LoVo (cell line): ENCODE data around the gene ERCC2.
"Not testable (repeated sequence)": the region's sequence is repeated elsewhere in the genome, so short reads cannot be mapped to it uniquely, and the experiment has no call there.

Experiments used
- DNase-seq: peaks from one replicate; pipeline ENCODE4 v3.0.0-alpha.2; 2016; ENCODE audit warnings: low spot score

ERCC2 gene

GRCh38 chr19:45370410-45371204 is at the start of gene ERCC2:
Gene ERCC2 (minus strand): TSS chr19:45370573. CDS start chr19:45370540, 33 bp downstream.
- peak; percentile 98 for DNase-seq

GRCh38 chr19:45419895-45420294 is 49.5 kb upstream of the ERCC2 start:
- DNase-seq, result no peak

GRCh38 chr19:45419396-45419795 is 49.0 kb upstream of the ERCC2 start:
- DNase-seq, result no peak

GRCh38 chr19:45418802-45419201 is 48.4 kb upstream of the ERCC2 start:
- no peak for DNase-seq

GRCh38 chr19:45417151-45417550 is 46.8 kb upstream of the ERCC2 start:
- no peak for DNase-seq

- DNase-seq, result no peak
Observed at GRCh38 chr19:45414468-45414867, 44.1 kb upstream of the ERCC2 start.

GRCh38 chr19:45413497-45413896 is 43.1 kb upstream of the ERCC2 start:
- DNase-seq, result no peak

GRCh38 chr19:45410330-45410729 is 40.0 kb upstream of the ERCC2 start:
- DNase-seq, result not testable (repeated sequence)

- DNase-seq, result no peak
Observed at GRCh38 chr19:45409557-45409920, 39.2 kb upstream of the ERCC2 start.

GRCh38 chr19:45408830-45409556 is 38.6 kb upstream of the ERCC2 start:
- DNase-seq, result no peak

GRCh38 chr19:45408121-45408520 is 37.7 kb upstream of the ERCC2 start:
- DNase-seq, result no peak

GRCh38 chr19:45407585-45407984 is 37.2 kb upstream of the ERCC2 start:
- DNase-seq, result not testable (repeated sequence)

GRCh38 chr19:45407091-45407375 is 36.7 kb upstream of the ERCC2 start:
- no peak for DNase-seq

- DNase-seq, result peak; percentile 85
Observed at GRCh38 chr19:45406226-45407090, 36.1 kb upstream of the ERCC2 start, which contains the start of gene POLR1G. Gene POLR1G (plus strand): TSS chr19:45406644. CDS start chr19:45406697, 53 bp downstream.

- peak; percentile 89 for DNase-seq
Observed at GRCh38 chr19:45405435-45406225, 35.3 kb upstream of the ERCC2 start.

GRCh38 chr19:45404557-45405434 is 34.4 kb upstream of the ERCC2 start, which contains the start of gene PPP1R13L:
Gene PPP1R13L (minus strand): TSS chr19:45405069. CDS start chr19:45398318, 6,751 bp downstream.
- peak; percentile 91 for DNase-seq

- DNase-seq, result peak; percentile 80
Observed at GRCh38 chr19:45403781-45404556, 33.6 kb upstream of the ERCC2 start.

- DNase-seq, result no peak
Observed at GRCh38 chr19:45403272-45403671, 32.9 kb upstream of the ERCC2 start.

GRCh38 chr19:45402298-45403061 is 32.1 kb upstream of the ERCC2 start:
- peak; percentile 76 for DNase-seq
